Loucy (cell line): ENCODE measurements around the gene KRTAP21-2.

Source experiments
- H2AFZ ChIP-seq: fragments of 200-600 bp; sonication (generic); 2 replicates; pipeline ENCODE4 v1.6.0; 2016; ENCODE audit warnings: antibody characterized with exemption, mild to moderate bottlenecking, low read length, moderate library complexity
- H3F3A ChIP-seq: fragments of 200-600 bp; 2 replicates; pipeline ENCODE4 v1.6.0; 2016; ENCODE audit warnings: antibody characterized with exemption, low read depth, mild to moderate bottlenecking
- H3K27me3 ChIP-seq: fragments of 200-600 bp; sonication (generic); 2 replicates; pipeline ENCODE4 v1.6.1; 2014; ENCODE audit warnings: low read length, mild to moderate bottlenecking; ENCODE audit not compliant: insufficient read depth, poor library complexity, severe bottlenecking
- H3K36me3 ChIP-seq: fragments of 200-600 bp; sonication (generic); 2 replicates; pipeline ENCODE4 v1.6.1; 2016; ENCODE audit warnings: low read length; ENCODE audit not compliant: insufficient read depth
- H3K4me1 ChIP-seq: fragments of 200-600 bp; sonication (generic); 2 replicates; pipeline ENCODE4 v1.5.1; 2014; ENCODE audit warnings: low read length, mild to moderate bottlenecking; ENCODE audit not compliant: insufficient read depth, poor library complexity, severe bottlenecking
- H3K4me2 ChIP-seq: fragments of 200-600 bp; sonication (generic); 2 replicates; pipeline ENCODE4 v1.6.0; 2014; ENCODE audit warnings: antibody characterized with exemption, low read length, low read depth, mild to moderate bottlenecking; ENCODE audit not compliant: poor library complexity, severe bottlenecking
- H3K4me3 ChIP-seq: fragments of 200-600 bp; sonication (generic); 2 replicates; pipeline ENCODE4 v1.5.1; 2014; ENCODE audit warnings: low read length, mild to moderate bottlenecking, mixed read lengths; ENCODE audit not compliant: poor library complexity, severe bottlenecking
- H3K79me2 ChIP-seq: fragments of 200-600 bp; sonication (generic); 2 replicates; pipeline ENCODE4 v1.6.1; 2014; ENCODE audit warnings: low read length; ENCODE audit not compliant: insufficient read depth
- H3K9ac ChIP-seq: fragments of 200-600 bp; sonication (generic); 2 replicates; pipeline ENCODE4 v1.6.0; 2014; ENCODE audit warnings: mild to moderate bottlenecking, low read depth, low read length, moderate library complexity; ENCODE audit not compliant: poor library complexity, severe bottlenecking
- H3K9me2 ChIP-seq: fragments of 200-600 bp; sonication (generic); replicated peaks from 2 replicates; pipeline ENCODE4 v1.6.1; 2016; ENCODE audit warnings: low read depth, low read length, mixed read lengths
- H3K9me3 ChIP-seq: fragments of 200-600 bp; sonication (generic); 2 replicates; pipeline ENCODE4 v1.6.1; 2014; ENCODE audit warnings: mild to moderate bottlenecking, antibody characterized with exemption, low read length, low read depth; ENCODE audit not compliant: insufficient read depth
- H4K20me1 ChIP-seq: fragments of 200-600 bp; sonication (generic); 2 replicates; pipeline ENCODE4 v1.6.0; 2014; ENCODE audit warnings: antibody characterized with exemption, low read length, mild to moderate bottlenecking; ENCODE audit not compliant: insufficient read depth, poor library complexity, severe bottlenecking
- EZH2phosphoT487 ChIP-seq: fragments of 200-600 bp; IDR thresholded peaks from 2 replicates; pipeline ENCODE4 v1.6.1; 2018; ENCODE audit warnings: antibody characterized with exemption, mild to moderate bottlenecking, moderate library complexity, borderline replicate concordance
- TF ChIP-seq, protein P1 (sequence below): fragments of 200-600 bp; sonication (generic); conservative IDR thresholded peaks from 2 replicates; pipeline ENCODE4 v1.5.1; 2014; ENCODE audit warnings: mild to moderate bottlenecking, antibody characterized with exemption, low read length

KRTAP21-2 gene

GRCh38 chr21:30747159-30747558, at the start of gene KRTAP21-2:
KRTAP21-2 (minus strand) TSS chr21:30747259; CDS start chr21:30747202, 57 bp downstream.
- no peak for TF ChIP-seq EZH2phosphoT487
- TF ChIP-seq, protein P1, sequence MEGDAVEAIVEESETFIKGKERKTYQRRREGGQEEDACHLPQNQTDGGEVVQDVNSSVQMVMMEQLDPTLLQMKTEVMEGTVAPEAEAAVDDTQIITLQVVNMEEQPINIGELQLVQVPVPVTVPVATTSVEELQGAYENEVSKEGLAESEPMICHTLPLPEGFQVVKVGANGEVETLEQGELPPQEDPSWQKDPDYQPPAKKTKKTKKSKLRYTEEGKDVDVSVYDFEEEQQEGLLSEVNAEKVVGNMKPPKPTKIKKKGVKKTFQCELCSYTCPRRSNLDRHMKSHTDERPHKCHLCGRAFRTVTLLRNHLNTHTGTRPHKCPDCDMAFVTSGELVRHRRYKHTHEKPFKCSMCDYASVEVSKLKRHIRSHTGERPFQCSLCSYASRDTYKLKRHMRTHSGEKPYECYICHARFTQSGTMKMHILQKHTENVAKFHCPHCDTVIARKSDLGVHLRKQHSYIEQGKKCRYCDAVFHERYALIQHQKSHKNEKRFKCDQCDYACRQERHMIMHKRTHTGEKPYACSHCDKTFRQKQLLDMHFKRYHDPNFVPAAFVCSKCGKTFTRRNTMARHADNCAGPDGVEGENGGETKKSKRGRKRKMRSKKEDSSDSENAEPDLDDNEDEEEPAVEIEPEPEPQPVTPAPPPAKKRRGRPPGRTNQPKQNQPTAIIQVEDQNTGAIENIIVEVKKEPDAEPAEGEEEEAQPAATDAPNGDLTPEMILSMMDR, result no peak
- H3K4me3 ChIP-seq, result no peak within 1 kb of the TSS
- no peaks in the 10 kb centered on the region for H3K36me3 ChIP-seq
- no peaks in the 10 kb centered on the region for H3K27me3 ChIP-seq
- no peak within 1 kb of the TSS for H3K9ac ChIP-seq
- H3F3A ChIP-seq, result no peaks in the 10 kb centered on the region
- no peaks in the 10 kb centered on the region for H3K4me1 ChIP-seq
- no peak within 1 kb of the TSS for H3K4me2 ChIP-seq
- H3K79me2 ChIP-seq, result no peaks in the 10 kb centered on the region
- H4K20me1 ChIP-seq, result no peaks in the 10 kb centered on the region
- no peaks in the 10 kb centered on the region for H3K9me2 ChIP-seq
- H2AFZ ChIP-seq, result no peak within 1 kb of the TSS
- H3K9me3 ChIP-seq, result no peaks in the 10 kb centered on the region

- no peaks in the 10 kb centered on the region; the same call in 1 of the 2 replicates for H3K9me2 ChIP-seq
- H3F3A ChIP-seq, result no peaks in the 10 kb centered on the region
- no peak overlapping the region for H3K4me3 ChIP-seq
- H3K79me2 ChIP-seq, result no peaks in the 10 kb centered on the region
- no peaks in the 10 kb centered on the region for H3K4me1 ChIP-seq
- TF ChIP-seq EZH2phosphoT487, result no peak
- TF ChIP-seq, protein P1, result no peak
- H3K36me3 ChIP-seq, result no peaks in the 10 kb centered on the region
- H3K9me3 ChIP-seq, result no peaks in the 10 kb centered on the region
- no peaks in the 10 kb centered on the region for H3K27me3 ChIP-seq
- no peak overlapping the region for H2AFZ ChIP-seq
- H3K4me2 ChIP-seq, result no peak overlapping the region
- no peak overlapping the region for H3K9ac ChIP-seq
- no peaks in the 10 kb centered on the region for H4K20me1 ChIP-seq
Observed at GRCh38 chr21:30793581-30794314, 46.7 kb upstream of the KRTAP21-2 start.

DNA sequence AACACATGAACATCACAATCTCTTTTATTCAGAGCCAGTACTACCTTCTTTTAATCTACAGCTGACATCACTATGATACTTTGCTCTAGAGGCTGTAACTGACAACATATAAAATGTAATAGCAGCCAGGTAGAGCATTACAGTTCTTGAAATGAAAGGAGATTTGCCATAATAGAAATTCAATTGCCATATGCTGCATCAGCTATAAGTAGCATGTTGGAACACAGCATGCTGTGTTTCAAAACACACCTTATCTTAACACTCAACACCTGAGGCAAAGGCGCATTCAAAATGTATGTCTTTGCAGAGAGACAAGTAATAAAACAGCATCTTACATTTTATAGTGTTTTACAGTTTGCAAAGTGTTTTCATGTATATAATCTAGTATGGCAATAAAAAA, 32.2 kb upstream of the KRTAP21-2 start:
- Histone ChIP-seq H3K9me2 (no peaks in the 10 kb centered on the region), H3K9ac (no peak overlapping the region), H3K4me1 (no peaks in the 10 kb centered on the region), H2AFZ (no peak overlapping the region), H3K36me3 (no peaks in the 10 kb centered on the region), H3F3A (no peaks in the 10 kb centered on the region), H4K20me1 (no peaks in the 10 kb centered on the region), H3K4me2 (no peak overlapping the region), H3K9me3 (no peaks in the 10 kb centered on the region), H3K27me3 (no peaks in the 10 kb centered on the region), H3K79me2 (no peaks in the 10 kb centered on the region), H3K4me3 (no peak overlapping the region)
- TF ChIP-seq, protein P1, result no peak
- no peak for TF ChIP-seq EZH2phosphoT487
